Forelimb muscle (tissue), 1 donor: Measurements from ENCODE around the gene KRT72. TPM values are rescaled to one million over a fixed set of nuclear protein-coding genes. Genes with fewer than 3 reads are reported as not detected.

Experiments used
- DNase-seq: peaks from one replicate; pipeline ENCODE4 v3.0.0-alpha.2; 2013; ENCODE audit warnings: low read depth
- polyA plus RNA-seq: library from polyadenylated mRNA; unstranded; fragments of 120-200 nt; gene quantifications from one replicate; pipeline ENCODE4 v1.2.1, GENCODE V29; 2013; ENCODE audit not compliant: insufficient read length

The KRT72 gene
- polyA plus RNA-seq, 1 donor: 0.08 TPM

DNA sequence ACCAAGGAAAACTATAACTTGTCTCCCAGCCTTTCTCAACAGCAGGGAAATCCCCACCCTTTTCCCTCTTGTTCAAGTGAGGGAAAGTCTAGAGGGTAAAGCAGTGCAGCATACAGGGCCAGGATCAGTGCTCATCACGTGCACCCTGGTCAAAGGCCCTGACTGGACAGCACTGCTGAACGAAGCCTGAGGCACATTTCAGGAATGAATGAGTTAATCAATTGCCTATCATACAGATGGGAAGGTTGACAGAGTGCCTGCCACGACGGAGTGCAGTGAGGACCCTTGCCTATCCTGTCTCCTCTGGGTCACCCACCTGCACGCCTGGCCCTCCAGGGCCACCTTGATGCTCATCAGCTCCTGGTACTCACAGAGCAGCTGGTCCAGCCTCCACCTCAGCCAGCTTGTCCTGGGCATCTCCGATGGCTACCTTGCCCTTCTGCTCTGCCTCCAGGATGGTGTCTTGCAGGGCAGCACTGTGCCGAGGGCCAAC, 28.8 kb upstream of the KRT72 start:
- DNase-seq: no peak

DNA sequence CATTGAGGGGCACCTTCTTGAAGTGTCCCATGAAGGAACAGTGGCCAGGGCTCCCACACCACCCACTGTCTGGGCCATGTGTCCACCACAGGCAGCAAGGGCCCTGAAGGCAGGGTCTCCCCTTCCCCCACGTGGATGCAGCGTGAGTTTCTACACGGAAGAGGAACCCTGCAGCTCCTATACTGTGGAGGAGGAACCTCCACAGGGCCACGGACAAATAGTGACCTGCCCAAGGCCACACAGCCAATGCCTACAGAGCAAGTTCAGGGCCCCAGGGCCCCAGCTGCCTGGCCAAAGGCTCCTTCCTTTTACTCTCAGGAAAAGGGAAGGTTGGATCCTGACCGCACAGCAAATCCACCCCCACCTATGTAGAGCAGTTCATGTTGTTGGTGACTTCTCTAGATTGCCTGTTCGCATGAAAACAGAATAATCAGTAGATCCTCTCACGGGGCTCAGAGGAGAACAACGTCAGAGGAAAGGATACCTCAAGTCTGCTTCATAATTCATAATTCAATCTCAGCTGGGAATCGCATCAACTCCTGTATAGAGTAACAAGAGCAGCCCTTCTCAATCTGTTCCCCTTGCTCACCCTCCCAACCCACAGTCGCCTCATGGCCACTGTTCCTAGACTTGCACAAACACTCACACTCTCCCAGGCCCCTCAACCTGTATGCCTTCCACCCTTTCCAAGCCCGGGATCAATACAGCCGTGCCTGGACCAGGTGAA, 28.2 kb upstream of the KRT72 start:
- DNase-seq: no peak

DNA sequence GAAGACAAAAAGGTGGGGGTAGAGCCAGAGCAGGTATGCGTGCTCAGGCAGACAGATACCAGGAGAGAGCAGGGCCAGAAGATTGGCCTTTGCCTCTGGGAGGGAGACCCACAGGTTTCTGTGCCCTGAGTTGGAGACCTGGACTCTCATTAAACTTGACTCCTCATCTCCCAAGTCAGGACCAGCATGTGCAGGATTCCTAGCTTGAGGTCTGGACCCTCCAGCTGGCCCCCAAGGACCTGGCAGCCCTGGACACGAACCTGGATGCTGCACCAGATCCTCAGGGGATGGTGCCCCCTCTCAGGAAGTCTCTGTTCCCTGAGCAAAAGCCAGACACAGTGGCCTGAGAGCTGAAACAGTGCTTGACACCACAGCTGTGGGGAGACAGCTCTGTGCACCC, 27.6 kb upstream of the KRT72 start:
- DNase-seq: no peak

DNA sequence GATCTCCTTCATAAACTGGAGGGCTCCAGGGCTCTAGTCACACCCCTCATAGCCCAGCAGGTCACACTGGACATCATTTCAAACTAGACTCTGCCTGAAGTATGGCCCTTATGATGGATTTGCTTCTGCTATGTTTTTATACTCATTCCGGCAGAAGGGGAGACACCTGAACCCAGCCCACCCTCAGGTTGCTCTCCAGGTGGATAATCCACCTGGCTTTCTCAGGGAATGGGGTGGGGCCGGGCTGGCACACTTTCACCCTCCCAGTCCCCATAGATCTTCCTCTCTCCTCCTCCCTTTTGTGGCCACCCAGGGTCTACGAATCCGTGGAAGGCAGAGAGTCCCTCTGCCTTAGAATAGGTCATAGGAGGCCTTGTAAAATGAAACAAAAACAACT, 26.8 kb upstream of the KRT72 start:
- no peak for DNase-seq

DNA sequence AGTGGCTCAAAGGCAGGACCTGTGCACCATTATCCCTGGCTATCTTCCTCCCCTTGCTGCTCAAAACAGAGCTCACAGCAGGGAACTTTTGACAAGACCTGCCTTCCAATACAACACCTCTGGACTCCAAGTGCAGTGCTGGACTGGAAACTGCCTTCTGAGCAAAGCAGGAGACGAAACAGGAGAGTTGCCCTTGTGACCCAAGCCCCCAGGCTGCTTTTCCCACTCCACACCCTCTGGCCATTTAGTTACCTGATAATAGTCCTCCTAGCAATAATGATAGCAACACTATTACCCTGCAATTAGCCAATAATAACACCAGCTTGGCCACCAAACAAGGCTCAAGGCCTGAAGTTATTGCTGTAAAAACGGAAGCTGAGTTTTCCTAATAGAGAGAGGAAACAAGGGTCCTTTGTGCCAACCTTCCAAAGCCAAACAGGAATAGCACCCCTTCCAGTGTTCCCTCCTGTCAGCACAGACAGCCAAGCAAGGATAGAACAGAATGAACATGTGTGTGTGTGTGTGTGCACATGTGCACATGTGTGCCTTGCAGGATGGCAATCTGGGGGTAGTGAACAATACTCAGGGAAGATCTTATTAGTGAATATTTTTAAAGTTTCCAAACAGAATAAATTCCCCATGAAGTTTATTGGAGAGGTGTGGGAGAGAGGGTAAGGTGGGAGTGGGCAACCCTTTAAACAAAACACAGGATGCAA, 26.3 kb upstream of the KRT72 start:
- DNase-seq: no peak

DNA sequence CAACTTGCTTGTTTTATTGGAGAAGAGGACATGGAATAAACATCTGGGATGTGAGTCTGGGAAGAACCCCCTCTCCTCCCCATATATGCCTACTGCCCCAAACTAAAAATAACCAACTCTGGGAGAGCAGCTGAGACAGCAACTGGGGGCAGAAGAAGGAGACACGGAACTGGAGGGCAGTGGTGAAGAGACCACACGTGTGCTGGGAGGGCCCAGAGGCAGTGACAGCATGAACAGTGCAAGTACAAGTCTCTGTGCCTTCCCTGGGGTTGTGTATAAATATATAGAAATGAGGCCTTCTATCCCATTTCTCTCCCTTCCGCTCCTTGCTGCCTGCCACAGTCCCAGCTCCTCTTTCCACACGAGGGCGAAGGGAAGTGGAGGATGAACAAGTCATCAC, 21.1 kb upstream of the KRT72 start:
- no peak for DNase-seq

DNA sequence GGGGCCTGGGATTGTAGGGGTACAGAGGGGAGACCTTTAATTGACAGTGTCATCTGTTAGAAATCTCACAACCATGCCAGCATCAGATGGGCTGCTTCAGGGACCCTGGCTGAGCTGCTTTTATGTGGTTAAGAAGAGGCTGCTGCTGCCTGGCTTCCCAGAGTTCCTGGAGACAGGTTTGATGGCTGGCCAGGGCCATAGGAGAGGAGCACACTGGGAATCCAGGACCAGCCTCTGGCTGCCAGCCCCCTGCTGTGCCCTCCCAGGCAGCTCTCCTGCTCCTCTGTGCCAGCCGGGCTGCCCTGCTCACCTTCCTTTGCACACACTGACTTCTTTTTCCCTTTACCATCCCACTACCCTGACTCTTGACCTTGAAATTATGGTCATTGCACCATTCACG, 17.6 kb upstream of the KRT72 start:
- DNase-seq: no peak

DNA sequence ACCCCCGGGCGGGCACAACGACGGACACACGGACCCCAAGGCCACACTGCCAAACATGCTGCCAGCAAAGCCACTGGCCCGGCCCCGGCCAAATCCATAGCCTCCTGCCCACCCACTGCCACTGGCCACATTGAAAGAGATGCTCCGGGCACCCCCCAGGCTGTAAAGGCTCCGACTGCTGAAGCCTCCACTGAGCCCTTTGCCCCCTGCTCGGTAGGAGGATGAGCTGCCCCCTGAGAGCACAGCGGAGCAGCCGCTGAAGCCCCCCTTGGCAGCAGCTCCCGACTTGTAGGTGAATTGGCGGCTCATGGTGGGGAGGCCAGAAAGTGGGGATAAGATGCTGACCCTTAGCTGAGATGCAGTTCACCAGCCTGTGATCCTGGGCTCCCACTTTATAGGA, 17.0 kb upstream of the KRT72 start, which contains the start of gene KRT73:
KRT73 (minus strand) TSS at position 344 of the 400 bp plus-strand sequence; CDS start at position 309, 35 bp downstream.
- no peak for DNase-seq

DNA sequence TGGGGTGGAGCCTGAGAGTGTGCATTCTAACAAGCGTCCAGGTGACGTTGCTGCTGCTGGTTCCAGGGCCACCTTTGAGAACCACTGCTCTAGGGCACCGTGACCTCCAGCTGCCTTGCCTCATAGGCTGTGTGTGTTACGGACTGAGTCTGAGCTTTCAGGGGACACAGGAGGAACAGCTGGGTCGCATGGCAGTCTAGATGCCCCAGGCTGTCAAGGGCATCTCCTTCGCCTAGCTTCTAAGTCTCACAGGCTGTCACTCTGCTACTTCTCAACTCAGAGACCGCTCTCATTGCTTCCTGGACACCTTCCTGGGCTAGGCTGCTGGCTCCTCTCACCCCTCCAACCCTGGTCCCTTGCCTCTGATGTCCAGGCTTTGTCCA, 16.1 kb upstream of the KRT72 start:
- no peak for DNase-seq

DNA sequence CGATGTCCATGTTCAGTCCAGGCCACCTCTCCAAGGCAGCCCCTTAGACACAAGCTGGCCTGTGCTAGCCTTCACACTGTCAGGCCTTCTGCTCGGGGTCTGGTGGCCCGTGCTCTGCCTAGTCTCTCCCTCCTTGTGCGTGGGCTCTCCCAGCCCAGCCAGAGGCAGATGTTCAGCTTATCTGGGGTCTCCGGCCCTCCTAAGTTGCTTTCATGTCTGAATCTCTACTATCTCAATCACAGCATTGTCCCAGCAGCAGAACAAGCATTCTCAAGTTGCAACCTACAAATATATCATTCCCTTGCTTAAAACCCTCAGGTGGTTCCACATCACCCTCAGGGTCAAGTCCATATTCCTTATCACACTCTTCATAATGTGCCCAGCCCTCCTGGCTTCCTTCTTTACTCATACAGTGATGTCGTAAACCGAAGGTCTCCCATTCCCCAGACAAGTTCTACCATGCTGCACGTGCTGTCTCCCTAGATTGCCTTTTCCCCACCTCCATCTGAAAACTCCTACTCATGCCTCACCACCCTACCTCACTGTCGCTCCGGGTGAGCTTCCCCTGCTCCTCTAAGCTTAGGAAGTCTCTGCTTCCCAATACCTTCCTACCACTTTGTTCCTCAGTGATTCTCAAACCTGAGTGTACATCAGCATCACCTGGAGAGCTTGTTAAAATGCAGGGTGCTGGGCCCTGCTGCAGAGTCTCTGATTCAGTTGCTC, 15.6 kb upstream of the KRT72 start:
- no peak for DNase-seq

DNA sequence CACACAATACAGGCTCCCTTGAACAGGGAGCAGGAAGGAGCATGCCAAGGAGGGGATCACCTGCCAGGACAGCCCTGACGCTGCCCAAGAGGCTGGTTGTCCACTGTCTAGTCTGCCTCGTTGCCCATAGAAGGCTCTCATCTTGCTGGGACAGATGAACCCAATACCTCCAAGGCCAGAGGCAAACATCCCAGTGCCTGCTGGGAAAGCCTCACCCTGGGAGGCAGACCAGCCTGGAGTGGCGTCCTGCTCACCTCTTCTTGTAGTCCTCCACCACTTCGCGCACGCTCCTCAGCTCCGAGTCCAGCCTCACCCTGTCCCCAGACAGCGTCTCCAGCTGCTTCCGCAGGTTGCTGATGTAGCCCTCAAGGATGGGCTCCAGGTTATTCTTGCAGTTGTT, 14.6 kb upstream of the KRT72 start:
- DNase-seq: no peak

DNA sequence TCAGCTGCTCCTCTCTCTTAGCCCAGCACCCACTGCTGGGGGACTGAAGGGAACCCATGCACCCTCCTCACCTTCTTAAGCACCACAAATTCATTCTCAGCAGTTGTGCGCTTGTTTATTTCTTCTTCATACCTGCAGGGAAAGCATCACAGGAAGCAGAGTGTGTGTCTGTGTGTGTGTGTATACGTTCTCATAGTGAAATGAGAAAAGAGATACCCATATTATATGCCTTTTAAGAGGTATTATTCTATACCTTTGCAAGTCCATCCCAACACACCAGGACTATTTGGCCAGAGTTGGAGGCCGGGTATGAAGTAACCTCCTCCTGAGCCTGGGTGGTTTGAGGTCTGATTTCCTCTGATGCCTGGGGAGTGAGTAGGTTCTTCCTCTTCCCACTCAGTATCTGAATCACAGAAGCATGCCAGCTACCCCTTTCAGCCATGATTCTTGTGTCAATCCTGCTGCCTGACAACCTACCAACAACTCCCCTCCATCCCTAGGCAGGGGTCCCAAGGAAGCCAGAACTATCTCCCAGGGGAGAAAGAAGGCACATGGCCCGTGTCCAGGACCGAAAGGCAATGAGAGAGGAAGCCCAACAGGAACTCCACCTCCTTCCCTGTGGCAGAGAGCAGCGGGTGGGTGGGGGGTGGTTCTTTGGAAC, 14.1 kb upstream of the KRT72 start:
- no peak for DNase-seq

DNA sequence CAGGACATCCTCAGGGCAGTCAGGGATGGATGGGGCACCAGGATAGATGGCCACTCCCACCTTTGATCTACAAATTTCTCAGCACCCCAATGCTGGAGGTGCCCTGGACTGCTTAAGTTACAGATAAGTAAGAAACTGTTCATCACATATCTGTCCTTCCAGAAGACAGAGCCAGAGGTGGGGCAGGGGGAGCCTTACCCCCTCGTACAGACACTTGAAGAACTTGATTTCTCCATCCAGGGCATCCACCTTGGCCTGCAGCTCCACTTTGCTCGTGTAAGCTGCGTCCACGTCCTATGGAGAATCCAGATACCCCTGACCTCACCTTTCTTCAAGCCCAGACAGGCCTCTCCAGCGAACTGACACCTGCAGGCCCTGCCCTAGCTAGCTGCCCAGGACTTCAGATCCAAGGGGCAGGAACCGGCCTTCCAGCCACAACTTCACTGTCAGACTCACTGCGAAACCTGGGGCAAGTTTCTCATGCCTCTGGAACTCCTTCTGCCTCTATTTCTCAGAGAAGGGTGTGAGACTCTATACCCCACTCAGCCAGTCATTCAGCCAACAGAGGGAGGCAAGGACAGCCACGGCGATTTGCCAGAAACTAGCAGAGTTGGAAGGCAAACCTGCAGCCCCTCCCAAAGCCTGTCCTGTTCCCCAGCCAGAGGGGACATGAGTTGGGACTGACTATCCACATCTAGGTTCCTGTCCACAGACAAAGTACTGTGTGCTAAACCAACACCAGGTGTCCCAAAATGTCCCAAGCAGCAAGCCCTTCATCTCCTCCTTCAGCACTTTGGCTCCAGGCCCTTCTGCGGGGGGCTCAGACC, 13.3 kb upstream of the KRT72 start:
- no peak for DNase-seq

DNA sequence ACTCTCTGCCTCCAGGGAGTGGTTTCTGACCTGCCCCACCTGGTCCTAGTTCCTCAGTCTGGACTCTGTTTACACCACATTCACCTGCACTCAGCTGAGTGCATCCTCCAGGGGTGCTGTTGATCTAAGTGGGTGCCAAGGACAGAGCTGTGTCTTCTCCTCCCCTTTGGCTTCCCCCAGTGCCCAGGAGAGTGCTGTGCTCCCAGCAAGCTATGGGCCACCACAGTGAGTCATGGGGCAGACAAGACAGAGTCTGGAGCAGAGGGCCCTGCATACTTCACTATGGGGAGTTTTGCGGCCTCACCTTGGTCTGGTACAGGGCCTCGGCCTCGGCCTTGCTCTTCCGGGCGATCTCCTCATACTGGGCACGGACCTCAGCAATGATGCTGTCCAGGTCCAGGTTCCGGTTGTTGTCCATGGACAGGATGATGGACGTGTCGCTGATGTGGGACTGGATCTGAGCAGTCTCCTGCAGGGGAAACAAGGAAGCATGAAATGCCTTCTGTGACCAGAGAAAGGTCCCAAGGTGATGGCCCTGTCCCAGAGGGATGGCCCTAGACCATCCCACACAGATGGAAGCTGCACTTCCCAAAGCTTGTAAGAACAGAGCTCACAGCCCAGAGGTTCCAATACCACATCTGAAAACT, 12.2 kb upstream of the KRT72 start:
- no peak for DNase-seq

DNA sequence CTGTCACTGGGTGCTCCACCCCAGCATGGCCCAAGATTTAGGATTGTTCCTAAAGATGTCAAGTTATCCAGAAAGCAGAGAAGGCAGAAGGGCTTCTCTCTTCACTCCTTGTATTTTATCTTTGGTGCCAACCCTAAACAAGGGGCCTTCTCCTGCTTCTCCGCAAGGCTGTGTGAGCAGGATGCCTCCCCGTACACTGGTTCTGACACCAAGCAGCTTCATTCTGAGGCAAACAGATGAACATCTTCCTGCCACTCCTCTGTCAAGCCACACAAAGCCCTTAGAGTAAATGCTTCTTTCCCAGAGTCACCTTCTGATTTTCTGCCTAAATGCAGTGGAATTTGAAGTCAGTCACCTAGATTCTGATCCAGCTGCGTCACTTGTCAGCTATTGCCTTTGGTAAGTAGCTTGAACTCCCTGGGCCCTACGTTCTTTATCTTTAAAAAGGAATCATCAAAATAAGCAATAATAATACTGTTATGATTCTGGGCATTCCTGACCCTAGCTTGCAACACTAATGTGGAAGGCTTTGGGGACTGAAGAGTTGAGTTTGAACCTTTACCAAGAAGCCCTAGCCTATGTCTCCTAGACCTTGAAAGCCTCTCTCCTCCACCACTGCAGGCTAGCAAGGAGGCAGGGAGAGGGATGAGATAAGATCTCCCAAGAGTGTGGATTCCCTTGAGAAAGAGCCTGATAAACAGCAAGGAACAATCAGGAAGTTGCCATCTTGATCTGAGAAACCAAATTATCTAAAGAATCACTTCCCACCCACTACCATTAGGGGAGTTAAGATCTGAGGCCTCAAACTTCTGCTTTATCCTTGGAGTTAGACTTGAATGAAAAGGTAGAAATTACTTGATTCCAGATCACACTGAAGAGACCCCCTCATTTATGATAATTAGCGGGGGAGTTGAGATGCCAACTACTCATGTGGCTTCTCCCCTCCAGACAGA, 11.4 kb upstream of the KRT72 start:
- no peak for DNase-seq

DNA sequence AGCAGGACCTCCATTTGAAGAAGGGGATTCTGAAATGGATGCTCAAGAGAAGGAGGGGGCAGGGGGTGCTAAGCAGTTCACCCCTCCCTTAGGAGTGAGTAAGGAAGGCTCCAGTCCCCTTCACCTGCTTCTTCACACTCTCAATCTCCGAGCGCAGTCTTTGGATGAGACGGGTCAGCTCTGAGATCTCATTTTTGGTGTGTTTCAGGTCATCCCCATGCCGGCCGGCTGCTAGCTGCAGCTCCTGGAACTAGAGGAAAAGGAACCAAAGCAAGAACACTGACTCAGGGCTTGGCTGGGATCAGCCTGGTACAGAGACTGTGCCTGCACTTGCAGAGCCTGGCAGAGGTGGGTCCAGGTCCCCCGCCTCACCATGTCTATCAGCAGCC, 9.8 kb upstream of the KRT72 start:
- DNase-seq: no peak

DNA sequence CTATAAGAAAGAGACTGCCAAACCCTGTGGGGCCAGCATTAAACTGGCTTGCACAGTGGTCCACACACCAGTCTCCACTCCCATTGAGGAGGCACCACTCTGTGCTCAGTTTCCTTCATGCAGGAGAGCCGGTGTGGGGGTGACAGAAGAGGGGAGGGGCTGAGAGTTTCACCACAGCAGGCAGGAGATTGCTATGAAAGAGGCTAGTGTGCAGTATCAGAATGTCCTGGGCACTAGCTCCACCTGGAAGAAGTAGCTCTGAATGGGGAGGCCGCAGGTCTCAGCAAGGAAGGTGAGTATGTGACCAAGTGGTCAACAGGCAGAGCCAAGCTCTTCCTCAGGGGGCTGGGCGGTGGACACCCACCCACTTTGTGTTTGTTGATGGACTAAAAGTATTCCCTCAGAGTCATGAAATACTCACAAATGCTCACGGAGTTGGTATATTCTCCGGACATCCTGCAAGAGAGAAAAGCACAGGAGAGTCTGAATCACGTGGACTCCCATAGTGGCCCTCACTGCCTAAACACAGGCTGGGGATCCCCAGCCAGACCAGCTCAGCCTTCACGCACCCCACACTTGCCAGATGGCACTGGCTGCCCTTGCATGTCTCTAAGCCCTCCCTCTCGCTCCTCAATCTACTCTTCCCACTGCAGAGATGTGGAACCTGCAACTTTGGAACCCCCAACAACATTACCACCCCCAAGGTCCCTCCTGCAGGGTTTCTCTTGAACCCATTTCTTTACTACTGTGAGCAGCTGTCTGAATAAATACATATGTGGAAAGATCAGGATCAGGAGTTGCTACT, 7.8 kb upstream of the KRT72 start:
- DNase-seq: no peak

DNA sequence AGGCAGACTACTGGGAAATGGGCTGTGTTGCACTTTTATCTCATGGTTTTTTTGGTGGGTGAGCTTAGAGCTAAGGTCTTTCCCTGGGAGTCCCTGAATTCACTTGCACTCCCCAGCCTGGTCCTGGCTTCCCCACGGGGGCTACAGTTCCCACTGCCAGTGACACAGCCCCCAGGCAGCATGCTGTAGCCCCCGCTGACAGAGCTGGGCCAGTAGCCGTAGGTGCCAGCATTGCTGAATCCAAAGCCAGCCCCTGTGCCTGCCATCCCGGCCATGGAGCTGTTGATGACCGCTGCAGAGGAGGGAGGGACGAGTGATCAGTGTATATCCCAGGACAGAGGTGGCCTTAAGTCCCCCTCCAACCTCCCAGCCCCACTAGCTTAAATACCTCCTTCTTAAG, 6.9 kb upstream of the KRT72 start:
- DNase-seq: no peak

DNA sequence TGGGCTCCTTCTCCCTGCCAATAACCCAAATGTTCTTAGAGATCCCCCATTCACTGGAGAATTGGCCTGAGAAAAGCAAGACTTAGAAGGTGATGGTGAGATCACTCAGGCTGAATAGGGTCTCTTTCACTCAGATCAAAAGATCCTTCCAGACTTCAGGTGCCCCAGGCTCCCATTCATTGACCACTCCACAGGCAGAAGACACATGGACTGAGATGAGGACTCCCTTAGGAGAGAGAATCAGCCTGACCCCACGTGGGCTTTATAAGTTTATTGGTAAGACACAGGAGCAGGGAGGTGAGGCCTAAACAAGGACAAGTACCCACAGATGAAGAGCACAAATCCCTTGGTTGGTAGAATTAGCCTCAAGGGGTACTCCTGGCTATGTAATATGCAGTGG, 6.1 kb upstream of the KRT72 start:
- DNase-seq: no peak
